ENCODE measurements around the gene PAQR8. TPM values are rescaled to one million over a fixed set of nuclear protein-coding genes. Genes with fewer than 3 reads are reported as not detected.

PAQR8 gene
- total RNA-seq, 1 experiment from 2014 or later: 8.7 TPM

GRCh38 chr6:52393780-52394179 is 31.8 kb downstream of the PAQR8 start:
- Histone ChIP-seq H3K27me3 (replicated peaks; ENCODE audit: control insufficient read depth, insufficient read depth, low read length) (no peaks in the 10 kb centered on the region), H3K4me3 (ENCODE audit: low read depth, low read length) (no peak overlapping the region), H3K4me1 (peaks cover 9% of the 10 kb centered on the region; the same call in 1 of the 2 replicates), H3K9me3 (no peaks in the 10 kb centered on the region), H3K36me3 (ENCODE audit: control insufficient read depth, insufficient read depth, low read length) (no peaks in the 10 kb centered on the region)
- BruUV-seq (replicated peaks): no TSS peak
- no peak overlapping the region for H3K27ac Mint-ChIP-seq (ENCODE audit: unreplicated experiment)
- CTCF ChIA-PET: no interaction called here
- no peaks in the 10 kb centered on the region for H3K9me3 Mint-ChIP-seq (ENCODE audit: unreplicated experiment)
- peaks cover 12% of the 10 kb centered on the region for H3K4me1 Mint-ChIP-seq (ENCODE audit: low read depth, unreplicated experiment)
- intact Hi-C loops (cut with micrococcal nuclease; ENCODE audit: unreplicated experiment): no loop called here
- POLR2A ChIA-PET: no interaction called here
- H3K27me3 Mint-ChIP-seq (ENCODE audit: insufficient read depth, unreplicated experiment): no peaks in the 10 kb centered on the region
- no peak overlapping the region for H3K4me3 Mint-ChIP-seq (ENCODE audit: unreplicated experiment)
- no peaks in the 10 kb centered on the region for H3K36me3 Mint-ChIP-seq (ENCODE audit: insufficient read depth, unreplicated experiment)
- no peak for DNase-seq
- TF ChIP-seq CTCF (IDR thresholded peaks at IDR 0.05; ENCODE audit: insufficient read depth in 1 of 2, low read depth in 1 of 2, low read length in 1 of 2, severe bottlenecking in 1 of 2, unreplicated experiment in 1 of 2): no peak

DNA sequence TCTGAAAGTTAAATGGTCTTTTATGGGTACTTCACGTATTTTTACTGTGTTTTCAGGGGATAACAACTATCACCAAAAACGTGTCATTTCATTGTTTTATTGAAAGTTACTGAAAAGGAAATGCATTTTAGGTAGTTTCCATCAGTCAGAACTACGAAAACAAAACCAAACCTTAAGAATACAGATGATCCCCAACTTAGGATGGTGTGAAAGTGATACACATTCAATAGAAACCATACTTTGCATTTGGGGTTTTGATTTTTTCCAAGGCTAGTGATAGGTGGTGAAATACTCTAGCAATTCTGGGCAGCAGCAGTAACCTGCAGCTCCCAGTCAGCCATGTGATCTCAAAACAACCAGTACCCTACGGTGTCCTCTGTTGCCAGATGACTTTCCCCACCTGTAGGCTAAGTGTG is 32.3 kb downstream of the PAQR8 start:
- CTCF ChIA-PET: no interaction called here
- POLR2A ChIA-PET: no interaction called here
- intact Hi-C loops (cut with micrococcal nuclease; ENCODE audit: unreplicated experiment): no loop called here
- Mint-ChIP-seq H3K36me3 (ENCODE audit: insufficient read depth, unreplicated experiment) (no peaks in the 10 kb centered on the region), H3K4me1 (ENCODE audit: low read depth, unreplicated experiment) (peaks cover 7% of the 10 kb centered on the region), H3K4me3 (ENCODE audit: unreplicated experiment) (no peak overlapping the region), H3K27ac (ENCODE audit: unreplicated experiment) (no peak overlapping the region), H3K9me3 (ENCODE audit: unreplicated experiment) (no peaks in the 10 kb centered on the region), H3K27me3 (ENCODE audit: insufficient read depth, unreplicated experiment) (no peaks in the 10 kb centered on the region)
- Histone ChIP-seq H3K4me1 (peaks cover 5% of the 10 kb centered on the region; the same call in 1 of the 2 replicates), H3K9me3 (no peaks in the 10 kb centered on the region), H3K36me3 (ENCODE audit: control insufficient read depth, insufficient read depth, low read length) (no peaks in the 10 kb centered on the region), H3K4me3 (ENCODE audit: low read depth, low read length) (no peak overlapping the region), H3K27me3 (replicated peaks; ENCODE audit: control insufficient read depth, insufficient read depth, low read length) (no peaks in the 10 kb centered on the region)
- TF ChIP-seq CTCF (IDR thresholded peaks at IDR 0.05; ENCODE audit: insufficient read depth in 1 of 2, low read depth in 1 of 2, low read length in 1 of 2, severe bottlenecking in 1 of 2, unreplicated experiment in 1 of 2): no peak
- BruUV-seq (replicated peaks): no TSS peak
- DNase-seq: no peak

DNA sequence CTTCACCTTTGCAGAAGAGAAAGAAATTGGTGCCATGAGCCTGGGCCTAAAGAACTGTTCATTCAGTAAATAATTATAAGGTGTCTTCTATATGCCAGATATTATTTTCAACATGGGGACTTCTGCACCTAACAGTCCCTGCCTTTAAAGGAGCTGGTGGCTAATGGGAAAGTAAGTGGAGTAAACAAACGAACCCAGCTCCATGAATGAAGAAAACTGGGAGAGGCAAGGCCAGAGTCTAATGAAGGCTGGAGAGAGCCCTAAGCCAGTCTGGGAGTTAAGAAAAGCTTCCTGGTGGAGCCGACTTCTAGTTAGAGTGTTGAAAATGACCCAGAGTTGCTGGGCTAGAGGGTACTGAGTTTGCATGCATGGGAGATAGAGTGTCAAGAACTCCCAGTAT is 34.0 kb downstream of the PAQR8 start:
- no peak for DNase-seq
- H3K27ac Mint-ChIP-seq (ENCODE audit: unreplicated experiment): no peak overlapping the region

More for the DNA sequence above, 34.0 kb downstream of the PAQR8 start:
- Mint-ChIP-seq H3K4me1 (ENCODE audit: low read depth, unreplicated experiment) (no peaks in the 10 kb centered on the region), H3K27me3 (ENCODE audit: insufficient read depth, unreplicated experiment) (no peaks in the 10 kb centered on the region), H3K9me3 (ENCODE audit: unreplicated experiment) (no peaks in the 10 kb centered on the region), H3K4me3 (ENCODE audit: unreplicated experiment) (no peak overlapping the region), H3K36me3 (ENCODE audit: insufficient read depth, unreplicated experiment) (no peaks in the 10 kb centered on the region)
- Histone ChIP-seq H3K36me3 (ENCODE audit: control insufficient read depth, insufficient read depth, low read length) (no peaks in the 10 kb centered on the region), H3K4me3 (ENCODE audit: low read depth, low read length) (no peak overlapping the region), H3K9me3 (no peaks in the 10 kb centered on the region), H3K4me1 (no peaks in the 10 kb centered on the region), H3K27me3 (replicated peaks; ENCODE audit: control insufficient read depth, insufficient read depth, low read length) (no peaks in the 10 kb centered on the region)
- TF ChIP-seq CTCF (IDR thresholded peaks at IDR 0.05; ENCODE audit: insufficient read depth in 1 of 2, low read depth in 1 of 2, low read length in 1 of 2, severe bottlenecking in 1 of 2, unreplicated experiment in 1 of 2): no peak
- ChIA-PET CTCF (no interaction called here), POLR2A (no interaction called here)
- no TSS peak for BruUV-seq (replicated peaks)
- intact Hi-C loops (cut with micrococcal nuclease; ENCODE audit: unreplicated experiment): loop anchor here (5.0 kb wide), 2 partner anchors 34 to 234 kb away; partner anchors contain the start of gene PAQR8

Measured in Caco-2 (cell line).